Ovary (tissue), 9 donors: ENCODE data around the gene ARHGEF10L. TPM values are rescaled to one million over a fixed set of nuclear protein-coding genes. Genes with fewer than 3 reads are reported as not detected.

Source experiments
- DNase-seq, 5 donors: peaks; one replicate each; pipeline ENCODE4 v3.0.0-alpha.2; 2019 to 2020
- H3K27ac ChIP-seq, 2 donors: fragments of 200-600 bp; one replicate each; pipeline versions ENCODE4 v1.5.1 to v1.8.0; 2019 to 2022
- H3K27me3 ChIP-seq: fragments of 200-600 bp; one replicate; pipeline ENCODE4 v1.8.0; 2022
- H3K36me3 ChIP-seq: fragments of 200-600 bp; sonication (generic); one replicate; pipeline ENCODE4 v1.5.1; 2019
- H3K4me1 ChIP-seq: one replicate; pipeline ENCODE4 v1.8.1; 2013; ENCODE audit warnings: mild to moderate bottlenecking, moderate library complexity; ENCODE audit not compliant: insufficient read depth
- H3K4me3 ChIP-seq: fragments of 200-600 bp; sonication (generic); one replicate; pipeline ENCODE4 v1.5.1; 2017
- H3K9me3 ChIP-seq, 2 donors: fragments of 200-600 bp in 1 of 2; sonication (generic) in 1 of 2; one replicate each; pipeline versions ENCODE4 v1.5.1 to v1.8.1; 2013 to 2019; ENCODE audit warnings: mild to moderate bottlenecking in 1 of 2, moderate library complexity in 1 of 2
- CTCF ChIP-seq, 3 donors: fragments of 450-650 bp in 2 of 3; fragments of 200-600 bp in 1 of 3; IDR thresholded peaks; one replicate each; pipeline versions ENCODE4 v1.5.1 to v1.8.0; 2016 to 2022; ENCODE audit warnings: antibody characterized with exemption in 3 of 3, mild to moderate bottlenecking in 1 of 3
- EP300 ChIP-seq: sonication (generic); formaldehyde crosslinking; IDR thresholded peaks from one replicate; pipeline ENCODE4 v1.6.1; 2017; ENCODE audit warnings: antibody characterized with exemption
- POLR2A ChIP-seq: fragments of 450-650 bp; IDR thresholded peaks from one replicate; pipeline ENCODE4 v1.6.1; 2017; ENCODE audit warnings: antibody characterized with exemption, mild to moderate bottlenecking, moderate library complexity
- WGBS, 3 donors: extraction: QIAGEN DNeasy Blood & Tissue Kit in 1 of 3; methylation state at CpG; one replicate each; pipeline versions ENCODE4 v1.1.5 to v1.1.7; 2013 to 2017; 5-methylcytosine and 5-hydroxymethylcytosine counted together
- intact Hi-C, 4 donors: fragments of 100-400 bp; cut with DNase I; formaldehyde crosslinking; loops; one replicate each; pipeline versions ENCODE4 v1.11.0 to v1.15.1; 2022 to 2023
- polyA plus RNA-seq, 2 donors: library from polyadenylated mRNA; stranded (reverse); fragments of 200-250 nt in 1 of 2; fragments of 350-450 nt in 1 of 2; fragmentation: Illumina TruSeq in 1 of 2; extraction: RNeasy Lipid Tissue Mini Kit (QIAGEN cat#74804) in 1 of 2; gene quantifications; one replicate each; pipeline ENCODE4 v1.2.3, GENCODE V29; 2013 to 2014
- total RNA-seq, 7 donors: library from RNA; depleted of rRNA in 2 of 7; stranded (reverse); fragments of >200 nt in 2 of 7; fragmentation: NEBNext Ultra II Directional in 3 of 7; extraction: Animal tissue kit (Norgen Biotek cat#: 25700) in 3 of 7; gene quantifications; one replicate each; pipeline versions ENCODE4 v1.1.0 to v1.2.4, GENCODE V29; 2016 to 2023
- donor health status: DM: no; HTN: no; CAD: no; lungs with moderate emphysema.
- donor health status: DM: no; HTN: no; CAD: no.
- donor health status: Bipolar disorder and iron deficiency.
- donor health status: DM: yes; HTN: yes; CAD: no.
- donor health status: DM: no; HTN: no; CAD: no.
- donor health status: DM: yes; HTN: yes; CAD: no.

Gene ARHGEF10L
- total and polyA plus RNA-seq, 9 donors = 3.6 to 23.0 (median 18.3) TPM

- 71 to 77% (median 72%) methylated on average over 9 of the region's 9 CpGs for WGBS, 3 donors
- intact Hi-C loops = loop anchor here in 1 of 4 donors (10.0 kb wide), 1 partner anchor 198 kb away; no protein-coding TSS in a partner anchor
- DNase-seq = no peak
- no peak for TF ChIP-seq POLR2A
- TF ChIP-seq CTCF (IDR thresholded peaks at IDR 0.05) = no peak
- no peak for TF ChIP-seq EP300
- Histone ChIP-seq H3K4me3 (no peak overlapping the region), H3K36me3 (no peaks in the 10 kb centered on the region), H3K4me1 (no peaks in the 10 kb centered on the region), H3K27me3 (no peaks in the 10 kb centered on the region), H3K27ac (no peak overlapping the region), H3K9me3 (no peaks in the 10 kb centered on the region)
Observed at GRCh38 chr1:17692645-17693044, 153.1 kb downstream of the ARHGEF10L start.

- intact Hi-C loops = loop anchor here in 1 of 4 donors (10.0 kb wide), 1 partner anchor 202 kb away; no protein-coding TSS in a partner anchor
- Histone ChIP-seq H3K27me3 (no peaks in the 10 kb centered on the region), H3K9me3 (no peaks in the 10 kb centered on the region), H3K36me3 (no peaks in the 10 kb centered on the region), H3K4me3 (no peak overlapping the region), H3K4me1 (no peaks in the 10 kb centered on the region), H3K27ac (no peak overlapping the region)
- no peak for TF ChIP-seq EP300
- peak in 1 of 3 donors; percentile 14 for TF ChIP-seq CTCF (IDR thresholded peaks at IDR 0.05)
- TF ChIP-seq POLR2A = no peak
- 77 to 78% (median 77%) methylated on average over 42 of the region's 42 CpGs for WGBS, 3 donors
- peak; percentile 46 to 66 (median 59) for DNase-seq
Observed at GRCh38 chr1:17696417-17697301, 157.2 kb downstream of the ARHGEF10L start.

- DNase-seq = no peak
- WGBS, 3 donors = 62 to 67% (median 63%) methylated on average over 5 of the region's 5 CpGs
- intact Hi-C loops = loop anchor here in 1 of 4 donors (10.0 kb wide), 1 partner anchor 203 kb away; no protein-coding TSS in a partner anchor
- Histone ChIP-seq H3K27ac (no peak overlapping the region), H3K4me3 (no peak overlapping the region), H3K9me3 (no peaks in the 10 kb centered on the region), H3K4me1 (no peaks in the 10 kb centered on the region), H3K36me3 (no peaks in the 10 kb centered on the region), H3K27me3 (no peaks in the 10 kb centered on the region)
- TF ChIP-seq POLR2A (no peak), EP300 (no peak), CTCF (IDR thresholded peaks at IDR 0.05) (no peak)
Observed at GRCh38 chr1:17697458-17697857, 158.0 kb downstream of the ARHGEF10L start.

- DNase-seq = no peak
- TF ChIP-seq CTCF (IDR thresholded peaks at IDR 0.05) = no peak
- no peak for TF ChIP-seq EP300
- TF ChIP-seq POLR2A = no peak
- H3K27ac ChIP-seq = no peak overlapping the region
- no peaks in the 10 kb centered on the region for H3K27me3 ChIP-seq
- intact Hi-C loops = loop anchor here in 1 of 4 donors (10.0 kb wide), 1 partner anchor 205 kb away; no protein-coding TSS in a partner anchor
- no peak overlapping the region for H3K4me3 ChIP-seq
- no peaks in the 10 kb centered on the region for H3K4me1 ChIP-seq
- 90 to 91% (median 91%) methylated on average over 19 of the region's 19 CpGs for WGBS, 3 donors
- H3K36me3 ChIP-seq = no peaks in the 10 kb centered on the region
- no peaks in the 10 kb centered on the region for H3K9me3 ChIP-seq
Observed at GRCh38 chr1:17699581-17699980, 160.1 kb downstream of the ARHGEF10L start.
